ENCODE data around the gene PFN4.

- TF ChIP-seq CTCF (IDR thresholded peaks at IDR 0.05; ENCODE audit: low read depth, low read length) (no peak), MAX (IDR thresholded peaks at IDR 0.05; ENCODE audit: low read depth, low read length) (no peak), POLR2A (IDR thresholded peaks at IDR 0.05; ENCODE audit: extremely low read depth, insufficient read length) (no peak)
Measured at GRCh38 chr2:24105816-24106215, 17.3 kb downstream of the PFN4 start.
